IPS-18a (cell line): ENCODE data around the gene NIN.
"Not testable (repeated sequence)": the region's sequence is repeated elsewhere in the genome, so short reads cannot be mapped to it uniquely, and the experiment has no call there.

Experiments used
- H3K27ac ChIP-seq: one replicate; pipeline ENCODE4 v1.5.1; 2013; ENCODE audit warnings: low read length
- H3K27me3 ChIP-seq: one replicate; pipeline ENCODE4 v1.6.1; 2013; ENCODE audit warnings: mild to moderate bottlenecking, low read length; ENCODE audit not compliant: control insufficient read depth, insufficient read depth
- H3K36me3 ChIP-seq: one replicate; pipeline ENCODE4 v1.6.1; 2013; ENCODE audit warnings: low read depth, low read length; ENCODE audit not compliant: control insufficient read depth
- H3K4me1 ChIP-seq: one replicate; pipeline ENCODE4 v1.6.1; 2013; ENCODE audit warnings: low read depth, low read length; ENCODE audit not compliant: control insufficient read depth
- H3K4me3 ChIP-seq: one replicate; pipeline ENCODE4 v1.5.1; 2013; ENCODE audit warnings: low read length
- H3K9ac ChIP-seq: one replicate; pipeline ENCODE4 v1.6.1; 2013; ENCODE audit warnings: mild to moderate bottlenecking, low read length, moderate library complexity
- H3K9me3 ChIP-seq: one replicate; pipeline ENCODE4 v1.6.1; 2013; ENCODE audit warnings: low read depth, low read length; ENCODE audit not compliant: control insufficient read depth

Gene NIN

GRCh38 chr14:50823762-50824636 lies 7.0 kb downstream of the NIN start:
- H3K9ac ChIP-seq: no peak overlapping the region
- H3K27ac ChIP-seq: no peak overlapping the region

GRCh38 chr14:50823051-50823761 lies 7.8 kb downstream of the NIN start:
- H3K4me1 ChIP-seq: peaks cover 21% of the 10 kb centered on the region
- peaks cover 43% of the 10 kb centered on the region for H3K27me3 ChIP-seq
- H3K27ac ChIP-seq: no peak overlapping the region
- no peak overlapping the region for H3K4me3 ChIP-seq
- no peaks in the 10 kb centered on the region for H3K36me3 ChIP-seq
- no peak overlapping the region for H3K9ac ChIP-seq
- H3K9me3 ChIP-seq: no peaks in the 10 kb centered on the region

More at GRCh38 chr14:50823762-50824636, 7.0 kb downstream of the NIN start:
- H3K4me3 ChIP-seq: no peak overlapping the region
- no peaks in the 10 kb centered on the region for H3K36me3 ChIP-seq
- no peaks in the 10 kb centered on the region for H3K9me3 ChIP-seq
- peaks cover 28% of the 10 kb centered on the region for H3K4me1 ChIP-seq
- H3K27me3 ChIP-seq: peaks cover 51% of the 10 kb centered on the region

GRCh38 chr14:50822501-50823042 lies 8.4 kb downstream of the NIN start:
- peaks cover 21% of the 10 kb centered on the region for H3K4me1 ChIP-seq
- H3K4me3 ChIP-seq: no peak overlapping the region
- H3K36me3 ChIP-seq: no peaks in the 10 kb centered on the region
- no peak overlapping the region for H3K9ac ChIP-seq
- H3K27ac ChIP-seq: no peak overlapping the region
- no peaks in the 10 kb centered on the region for H3K9me3 ChIP-seq
- H3K27me3 ChIP-seq: peaks cover 37% of the 10 kb centered on the region

- H3K9me3 ChIP-seq: no peaks in the 10 kb centered on the region
- H3K27ac ChIP-seq: no peak overlapping the region
- H3K27me3 ChIP-seq: peaks cover 29% of the 10 kb centered on the region
- H3K4me1 ChIP-seq: peaks cover 24% of the 10 kb centered on the region
- no peaks in the 10 kb centered on the region for H3K36me3 ChIP-seq
- H3K4me3 ChIP-seq: no peak overlapping the region
- no peak overlapping the region for H3K9ac ChIP-seq
Measured at GRCh38 chr14:50821510-50822464, 9.2 kb downstream of the NIN start.

GRCh38 chr14:50820786-50821509 lies 10.0 kb downstream of the NIN start:
- Histone ChIP-seq H3K4me1 (peaks cover 29% of the 10 kb centered on the region), H3K27ac (no peak overlapping the region), H3K9me3 (no peaks in the 10 kb centered on the region), H3K9ac (no peak overlapping the region), H3K36me3 (no peaks in the 10 kb centered on the region), H3K4me3 (no peak overlapping the region), H3K27me3 (peaks cover 22% of the 10 kb centered on the region)

- H3K36me3 ChIP-seq, H3K9ac ChIP-seq, H3K27ac ChIP-seq, H3K27me3 ChIP-seq, H3K9me3 ChIP-seq, H3K4me3 ChIP-seq: not testable (repeated sequence)
- peaks cover 29% of the 10 kb centered on the region for H3K4me1 ChIP-seq
Measured at GRCh38 chr14:50819303-50819702, 11.7 kb downstream of the NIN start.

GRCh38 chr14:50816395-50817047 lies 14.4 kb downstream of the NIN start:
- Histone ChIP-seq H3K4me1 (peaks cover 26% of the 10 kb centered on the region), H3K9me3 (no peaks in the 10 kb centered on the region), H3K36me3 (no peaks in the 10 kb centered on the region), H3K27me3 (no peaks in the 10 kb centered on the region), H3K27ac (no peak overlapping the region), H3K4me3 (no peak overlapping the region), H3K9ac (no peak overlapping the region)

- H3K27me3 ChIP-seq, H3K36me3 ChIP-seq, H3K9ac ChIP-seq, H3K9me3 ChIP-seq, H3K27ac ChIP-seq, H3K4me3 ChIP-seq: not testable (repeated sequence)
- peaks cover 23% of the 10 kb centered on the region for H3K4me1 ChIP-seq
Measured at GRCh38 chr14:50815526-50815925, 15.4 kb downstream of the NIN start.

- H3K27me3 ChIP-seq, H3K4me3 ChIP-seq, H3K9ac ChIP-seq, H3K36me3 ChIP-seq, H3K27ac ChIP-seq, H3K9me3 ChIP-seq: not testable (repeated sequence)
- H3K4me1 ChIP-seq: peaks cover 23% of the 10 kb centered on the region
Measured at GRCh38 chr14:50815058-50815457, 15.9 kb downstream of the NIN start.

- Histone ChIP-seq H3K36me3 (no peaks in the 10 kb centered on the region), H3K4me1 (peaks cover 23% of the 10 kb centered on the region), H3K4me3 (no peak overlapping the region), H3K9ac (no peak overlapping the region), H3K27ac (no peak overlapping the region), H3K27me3 (no peaks in the 10 kb centered on the region), H3K9me3 (no peaks in the 10 kb centered on the region)
Measured at GRCh38 chr14:50814161-50814560, 16.8 kb downstream of the NIN start.
